Vagina (tissue), 2 donors: ENCODE data around the gene CKMT2. TPM values are rescaled to one million over a fixed set of nuclear protein-coding genes. Genes with fewer than 3 reads are reported as not detected.

Experiments used
- DNase-seq, 2 donors: peaks; one replicate each; pipeline ENCODE4 v3.0.0-alpha.2; 2017; ENCODE audit errors: extremely low spot score in 2 of 2
- H3K27ac ChIP-seq: fragments of 200-600 bp; sonication (generic); one replicate; pipeline ENCODE4 v1.5.1; 2019
- H3K27me3 ChIP-seq: fragments of 200-600 bp; sonication (generic); one replicate; pipeline ENCODE4 v1.5.1; 2019
- H3K36me3 ChIP-seq, 2 donors: fragments of 200-600 bp; sonication (generic); one replicate each; pipeline ENCODE4 v1.5.1; 2017 to 2019
- H3K4me1 ChIP-seq: fragments of 200-600 bp; sonication (generic); one replicate; pipeline ENCODE4 v1.5.1; 2019
- H3K4me3 ChIP-seq, 2 donors: fragments of 200-600 bp; sonication (generic); 1 replicate in 1 of 2; 2 replicates in 1 of 2; pipeline ENCODE4 v1.5.1; 2016 to 2019
- H3K9me3 ChIP-seq: fragments of 200-600 bp; sonication (generic); one replicate; pipeline ENCODE4 v1.5.1; 2019
- CTCF ChIP-seq, 3 experiments: fragments of 450-650 bp in 2 of 3; fragments of 200-600 bp in 1 of 3; sonication (generic) in 1 of 3; IDR thresholded peaks; one replicate each; pipeline ENCODE4 v1.5.1; 2017 to 2019; ENCODE audit warnings: antibody characterized with exemption in 3 of 3, mild to moderate bottlenecking in 2 of 3, moderate library complexity in 2 of 3
- POLR2A ChIP-seq, 2 donors: fragments of 450-650 bp; IDR thresholded peaks; one replicate each; pipeline ENCODE4 v1.6.1; 2017; ENCODE audit warnings: antibody characterized with exemption in 2 of 2, mild to moderate bottlenecking in 2 of 2, moderate library complexity in 2 of 2
- POLR2AphosphoS5 ChIP-seq, 2 donors: sonication (generic); formaldehyde crosslinking; IDR thresholded peaks; one replicate each; pipeline ENCODE4 v1.9.0; 2017; ENCODE audit warnings: antibody characterized with exemption in 2 of 2, mild to moderate bottlenecking in 2 of 2, low read depth in 1 of 2; ENCODE audit not compliant: insufficient read depth in 1 of 2
- intact Hi-C: fragments of 100-400 bp; cut with DNase I; formaldehyde crosslinking; loops from one replicate; pipeline ENCODE4 v1.15.1; 2023
- total RNA-seq: library from RNA; depleted of rRNA; stranded (reverse); fragments of >200 nt; gene quantifications from one replicate; pipeline ENCODE4 v1.2.3, GENCODE V29; 2016

The CKMT2 gene
- total RNA-seq, 1 donor from 2014 or later, result 3.4 TPM

DNA sequence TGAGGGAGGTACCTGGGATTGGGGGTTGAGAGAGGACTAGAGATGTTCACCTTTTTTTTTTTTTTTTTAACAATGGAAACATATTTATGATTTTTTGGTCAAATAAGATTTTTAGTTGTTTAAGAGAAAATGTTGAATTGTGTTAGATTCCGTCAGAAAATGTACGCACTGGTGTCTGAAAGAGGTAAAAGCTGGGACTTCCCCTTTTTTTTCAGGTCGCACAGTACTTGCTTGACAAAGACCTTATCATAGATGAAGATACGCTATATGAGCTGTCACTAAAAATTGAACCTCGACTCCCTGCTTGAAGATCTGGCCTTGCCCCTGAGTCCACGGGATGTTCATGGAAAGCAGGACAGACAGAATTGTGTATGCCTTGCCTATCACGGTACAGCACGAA lies 7.7 kb upstream of the CKMT2 start:
- no peak for TF ChIP-seq POLR2AphosphoS5 (IDR thresholded peaks at IDR 0.05; ENCODE audit: insufficient read depth in 1 of 2, low read depth in 1 of 2)
- no peak for TF ChIP-seq POLR2A (IDR thresholded peaks at IDR 0.05)
- no peak for TF ChIP-seq CTCF (IDR thresholded peaks at IDR 0.05)
- Histone ChIP-seq H3K4me3 (no peak overlapping the region), H3K36me3 (no peaks in the 10 kb centered on the region), H3K4me1 (no peaks in the 10 kb centered on the region), H3K27me3 (no peaks in the 10 kb centered on the region), H3K9me3 (no peaks in the 10 kb centered on the region), H3K27ac (no peak overlapping the region)
- intact Hi-C loops, result no loop called here
- DNase-seq, result no peak

GRCh38 chr5:81226286-81226685 lies 6.8 kb upstream of the CKMT2 start:
- Histone ChIP-seq H3K27me3 (no peaks in the 10 kb centered on the region), H3K27ac (no peak overlapping the region), H3K36me3 (no peaks in the 10 kb centered on the region), H3K4me3 (no peak overlapping the region), H3K4me1 (no peaks in the 10 kb centered on the region), H3K9me3 (no peaks in the 10 kb centered on the region)
- intact Hi-C loops, result no loop called here
- DNase-seq, result no peak
- no peak for TF ChIP-seq POLR2AphosphoS5 (IDR thresholded peaks at IDR 0.05; ENCODE audit: insufficient read depth in 1 of 2, low read depth in 1 of 2)
- no peak for TF ChIP-seq POLR2A (IDR thresholded peaks at IDR 0.05)

- no peak overlapping the region for H3K4me3 ChIP-seq
- no peaks in the 10 kb centered on the region for H3K27me3 ChIP-seq
- H3K9me3 ChIP-seq, result no peaks in the 10 kb centered on the region
- no peaks in the 10 kb centered on the region for H3K36me3 ChIP-seq
- H3K4me1 ChIP-seq, result no peaks in the 10 kb centered on the region
- DNase-seq, result no peak
- intact Hi-C loops, result no loop called here
- no peak for TF ChIP-seq POLR2AphosphoS5 (IDR thresholded peaks at IDR 0.05; ENCODE audit: insufficient read depth in 1 of 2, low read depth in 1 of 2)
- TF ChIP-seq POLR2A (IDR thresholded peaks at IDR 0.05), result no peak
- no peak for TF ChIP-seq CTCF (IDR thresholded peaks at IDR 0.05)
- no peak overlapping the region for H3K27ac ChIP-seq
These were observed 6.2 kb upstream of the CKMT2 start for GRCh38 chr5:81226949-81227348.

- H3K27ac ChIP-seq, result no peak overlapping the region
- no peak for TF ChIP-seq CTCF (IDR thresholded peaks at IDR 0.05)
These were observed 5.0 kb upstream of the CKMT2 start for GRCh38 chr5:81228084-81228483.

GRCh38 chr5:81230416-81230815 lies 2.7 kb upstream of the CKMT2 start:
- intact Hi-C loops, result no loop called here
- no peaks in the 10 kb centered on the region for H3K27me3 ChIP-seq
- no peak overlapping the region for H3K4me3 ChIP-seq
- no peak overlapping the region for H3K27ac ChIP-seq
- no peaks in the 10 kb centered on the region for H3K9me3 ChIP-seq
- peaks cover 28% of the 10 kb centered on the region for H3K4me1 ChIP-seq
- DNase-seq, result no peak
- TF ChIP-seq CTCF (IDR thresholded peaks at IDR 0.05), result no peak
- TF ChIP-seq POLR2AphosphoS5 (IDR thresholded peaks at IDR 0.05; ENCODE audit: insufficient read depth in 1 of 2, low read depth in 1 of 2), result no peak
- TF ChIP-seq POLR2A (IDR thresholded peaks at IDR 0.05), result no peak
- no peaks in the 10 kb centered on the region for H3K36me3 ChIP-seq

More at GRCh38 chr5:81228084-81228483, 5.0 kb upstream of the CKMT2 start:
- Histone ChIP-seq H3K36me3 (no peaks in the 10 kb centered on the region), H3K9me3 (no peaks in the 10 kb centered on the region), H3K4me1 (peaks cover 6% of the 10 kb centered on the region), H3K27me3 (no peaks in the 10 kb centered on the region), H3K4me3 (no peak overlapping the region)
- DNase-seq, result no peak
- intact Hi-C loops, result no loop called here
